Liver (tissue), 3 donors: ENCODE results near the gene USP28.

Source experiments
- CTCF ChIP-seq: fragments of 150-350 bp; IDR thresholded peaks from 2 replicates; pipeline ENCODE4 v1.5.1; 2017; ENCODE audit warnings: improper control_type of control experiment, low read depth, low read length; ENCODE audit not compliant: missing input control
- EGR1 ChIP-seq, 2 donors: IDR thresholded peaks; 2 replicates each; pipeline ENCODE4 v1.6.1; 2016 to 2018; ENCODE audit warnings: antibody characterized with exemption in 2 of 2, low read depth in 2 of 2
- HNF4G ChIP-seq: IDR thresholded peaks from 2 replicates; pipeline ENCODE4 v1.6.1; 2016; ENCODE audit warnings: antibody characterized with exemption
- MAX ChIP-seq: IDR thresholded peaks from 2 replicates; pipeline ENCODE4 v1.6.1; 2016; ENCODE audit warnings: antibody characterized with exemption
- NR2F2 ChIP-seq: IDR thresholded peaks from 2 replicates; pipeline ENCODE4 v1.6.1; 2016; ENCODE audit warnings: antibody characterized with exemption
- RAD21 ChIP-seq, 2 donors: IDR thresholded peaks; 2 replicates each; pipeline ENCODE4 v1.6.1; 2016; ENCODE audit warnings: antibody characterized with exemption in 2 of 2, mild to moderate bottlenecking in 2 of 2
- REST ChIP-seq: IDR thresholded peaks from 2 replicates; pipeline ENCODE4 v1.6.1; 2016; ENCODE audit warnings: antibody characterized with exemption, mild to moderate bottlenecking
- RXRA ChIP-seq, 2 donors: IDR thresholded peaks; 2 replicates each; pipeline ENCODE4 v1.6.1; 2017 to 2018; ENCODE audit warnings: antibody characterized with exemption in 2 of 2, mild to moderate bottlenecking in 1 of 2
- SP1 ChIP-seq: IDR thresholded peaks from 2 replicates; pipeline ENCODE4 v1.6.1; 2018; ENCODE audit warnings: antibody characterized with exemption, mild to moderate bottlenecking
- TAF1 ChIP-seq: conservative IDR thresholded peaks from 2 replicates; pipeline ENCODE4 v1.6.1; 2016; ENCODE audit warnings: antibody characterized with exemption, mild to moderate bottlenecking
- YY1 ChIP-seq: IDR thresholded peaks from 2 replicates; pipeline ENCODE4 v1.6.1; 2016; ENCODE audit warnings: antibody characterized with exemption, mild to moderate bottlenecking
- TF ChIP-seq, protein P1 (sequence below): IDR thresholded peaks from 2 replicates; pipeline ENCODE4 v1.6.1; 2016; ENCODE audit warnings: antibody characterized with exemption
- TF ChIP-seq, protein P2 (sequence below): IDR thresholded peaks from 2 replicates; pipeline ENCODE4 v1.6.1; 2016; ENCODE audit warnings: antibody characterized with exemption
- donor health status: healthy.
- donor health status: healthy.

- TF ChIP-seq REST (no peak), CTCF (no peak), EGR1 (IDR thresholded peaks at IDR 0.05; ENCODE audit: low read depth in 2 of 2) (no peak), NR2F2 (no peak), TAF1 (no peak), YY1 (no peak), SP1 (no peak), HNF4G (no peak), MAX (no peak), RAD21 (IDR thresholded peaks at IDR 0.05) (no peak), RXRA (IDR thresholded peaks at IDR 0.05) (no peak)
- TF ChIP-seq, protein P1, sequence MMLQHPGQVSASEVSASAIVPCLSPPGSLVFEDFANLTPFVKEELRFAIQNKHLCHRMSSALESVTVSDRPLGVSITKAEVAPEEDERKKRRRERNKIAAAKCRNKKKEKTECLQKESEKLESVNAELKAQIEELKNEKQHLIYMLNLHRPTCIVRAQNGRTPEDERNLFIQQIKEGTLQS = no peak
- TF ChIP-seq, protein P2, sequence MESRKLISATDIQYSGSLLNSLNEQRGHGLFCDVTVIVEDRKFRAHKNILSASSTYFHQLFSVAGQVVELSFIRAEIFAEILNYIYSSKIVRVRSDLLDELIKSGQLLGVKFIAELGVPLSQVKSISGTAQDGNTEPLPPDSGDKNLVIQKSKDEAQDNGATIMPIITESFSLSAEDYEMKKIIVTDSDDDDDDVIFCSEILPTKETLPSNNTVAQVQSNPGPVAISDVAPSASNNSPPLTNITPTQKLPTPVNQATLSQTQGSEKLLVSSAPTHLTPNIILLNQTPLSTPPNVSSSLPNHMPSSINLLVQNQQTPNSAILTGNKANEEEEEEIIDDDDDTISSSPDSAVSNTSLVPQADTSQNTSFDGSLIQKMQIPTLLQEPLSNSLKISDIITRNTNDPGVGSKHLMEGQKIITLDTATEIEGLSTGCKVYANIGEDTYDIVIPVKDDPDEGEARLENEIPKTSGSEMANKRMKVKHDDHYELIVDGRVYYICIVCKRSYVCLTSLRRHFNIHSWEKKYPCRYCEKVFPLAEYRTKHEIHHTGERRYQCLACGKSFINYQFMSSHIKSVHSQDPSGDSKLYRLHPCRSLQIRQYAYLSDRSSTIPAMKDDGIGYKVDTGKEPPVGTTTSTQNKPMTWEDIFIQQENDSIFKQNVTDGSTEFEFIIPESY = no peak
These were observed 115.1 kb downstream of the USP28 start for GRCh38 chr11:113760241-113760640.
